H1 (cell line): Measurements from ENCODE around the gene MRFAP1. TPM values are rescaled to one million over a fixed set of nuclear protein-coding genes. Genes with fewer than 3 reads are reported as not detected.
A peak's percentile ranks its signal among the peaks of the same experiment; 100 is the strongest.

Experiments used
- CTCF ChIA-PET: fragments of 300-600 bp; sonication (Branson Sonifier 250); formaldehyde crosslinking; loops from one replicate; lab custom pipeline; 2021; ENCODE audit not compliant: partially characterized antibody; lab: Charles Lee
- POLR2A ChIA-PET: fragments of 300-600 bp; sonication (Branson Sonifier 250); formaldehyde crosslinking; loops from one replicate; lab custom pipeline; 2021; ENCODE audit warnings: inconsistent platforms; ENCODE audit not compliant: partially characterized antibody; lab: Charles Lee
- DNase-seq, 2 experiments: peaks; one replicate each; pipeline versions ENCODE4 v3.0.0 to v3.0.0-alpha.2; 2010 to 2022; ENCODE audit warnings: low spot score in 2 of 2, low read depth in 1 of 2, mixed read lengths in 1 of 2
- FAIRE-seq: peaks from 2 replicates; lab custom pipeline; 2011; peaks lifted over from hg19 to GRCh38; lab: Jason Lieb, UNC
- H2AFZ ChIP-seq: 2 replicates; pipeline ENCODE4 v1.8.1; 2012; ENCODE audit warnings: low read length, inconsistent platforms
- H2AK5ac ChIP-seq: 2 replicates; pipeline ENCODE4 v1.6.1; 2013; ENCODE audit warnings: low read depth, low read length
- H2BK120ac ChIP-seq: replicated peaks from 2 replicates; pipeline ENCODE3; 2013; ENCODE audit warnings: low read depth, low read length, inconsistent platforms
- H2BK12ac ChIP-seq: 2 replicates; pipeline ENCODE4 v1.6.1; 2013; ENCODE audit warnings: low read depth, low read length
- H2BK15ac ChIP-seq: 2 replicates; pipeline ENCODE4 v1.6.1; 2013; ENCODE audit warnings: low read length
- H2BK20ac ChIP-seq: 2 replicates; pipeline ENCODE4 v1.6.1; 2013; ENCODE audit warnings: low read length
- H2BK5ac ChIP-seq: 2 replicates; pipeline ENCODE4 v1.6.1; 2013; ENCODE audit warnings: low read depth, low read length
- H3K14ac ChIP-seq: 2 replicates; pipeline ENCODE4 v1.6.1; 2013; ENCODE audit warnings: inconsistent platforms; ENCODE audit not compliant: insufficient read length
- H3K18ac ChIP-seq: 2 replicates; pipeline ENCODE4 v1.6.1; 2013; ENCODE audit warnings: low read length; ENCODE audit errors: extremely low read depth
- H3K23ac ChIP-seq: 2 replicates; pipeline ENCODE4 v1.6.1; 2013; ENCODE audit warnings: inconsistent platforms; ENCODE audit not compliant: insufficient read length
- H3K23me2 ChIP-seq: 2 replicates; pipeline ENCODE4 v1.6.1; 2013; ENCODE audit warnings: low read depth, low read length
- H3K27ac ChIP-seq: 2 replicates; pipeline ENCODE4 v1.6.1; 2011; ENCODE audit warnings: low read depth, low read length, inconsistent platforms
- H3K27me3 ChIP-seq, 4 experiments: replicated peaks in 1 of 4; 1 replicate in 1 of 4; 2 replicates in 3 of 4; pipeline versions ENCODE4 v1.6.1 to v1.8.1; 2011 to 2013; ENCODE audit warnings: low read length in 3 of 4, mild to moderate bottlenecking in 3 of 4, inconsistent platforms in 2 of 4, mixed read lengths in 2 of 4, moderate library complexity in 1 of 4; ENCODE audit not compliant: control insufficient read depth in 3 of 4, insufficient read depth in 3 of 4; ENCODE audit errors: extremely low read depth in 1 of 4
- H3K36me3 ChIP-seq, 4 experiments: 2 replicates each; pipeline versions ENCODE4 v1.6.1 to v1.8.1; 2011 to 2013; ENCODE audit warnings: mild to moderate bottlenecking in 4 of 4, low read length in 3 of 4, moderate library complexity in 2 of 4, control low read depth in 1 of 4, inconsistent platforms in 1 of 4; ENCODE audit not compliant: insufficient read depth in 4 of 4, control insufficient read depth in 2 of 4
- H3K4ac ChIP-seq: replicated peaks from 2 replicates; pipeline ENCODE3; 2013; ENCODE audit warnings: low read length, low read depth, mixed read lengths, inconsistent platforms; ENCODE audit not compliant: insufficient read length
- H3K4me1 ChIP-seq, 4 experiments: replicated peaks in 1 of 4; 1 replicate in 1 of 4; 2 replicates in 3 of 4; pipeline versions ENCODE4 v1.6.1 to v1.8.1; 2011 to 2013; ENCODE audit warnings: low read length in 3 of 4, inconsistent platforms in 2 of 4, mixed read lengths in 1 of 4; ENCODE audit not compliant: insufficient read depth in 4 of 4, control insufficient read depth in 3 of 4
- H3K4me2 ChIP-seq, 2 experiments: 2 replicates each; pipeline versions ENCODE4 v1.6.1 to v1.8.1; 2011 to 2013; ENCODE audit warnings: low read depth in 2 of 2, low read length in 2 of 2, control low read depth in 1 of 2, inconsistent platforms in 1 of 2, mild to moderate bottlenecking in 1 of 2; ENCODE audit not compliant: insufficient read depth in 1 of 2
- H3K4me3 ChIP-seq, 4 experiments: fragments of 200-600, 300-600 bp in 1 of 4; sonication (generic), shearing (Covaris generic), sonication (Bioruptor Twin) in 1 of 4; 2 replicates each; pipeline versions ENCODE4 v1.5.1 to v1.8.1; 2011 to 2016; ENCODE audit warnings: low read length in 4 of 4, low read depth in 3 of 4, control low read depth in 2 of 4, inconsistent platforms in 2 of 4, mild to moderate bottlenecking in 2 of 4, mixed read lengths in 1 of 4, moderate library complexity in 1 of 4; ENCODE audit not compliant: insufficient read depth in 2 of 4; ENCODE audit errors: extremely low read depth in 1 of 4
- H3K56ac ChIP-seq: replicated peaks from 2 replicates; pipeline ENCODE3; 2013; ENCODE audit warnings: low read depth, mild to moderate bottlenecking, mixed read lengths, low read length, inconsistent platforms; ENCODE audit not compliant: insufficient read length
- H3K79me1 ChIP-seq: 2 replicates; pipeline ENCODE4 v1.6.1; 2013; ENCODE audit warnings: low read depth, low read length, control low read depth
- H3K79me2 ChIP-seq, 2 experiments: 2 replicates each; pipeline versions ENCODE4 v1.6.1 to v1.8.1; 2012 to 2013; ENCODE audit warnings: low read length in 2 of 2, mild to moderate bottlenecking in 2 of 2, inconsistent platforms in 1 of 2; ENCODE audit not compliant: insufficient read depth in 2 of 2, control insufficient read depth in 1 of 2
- H3K9ac ChIP-seq, 4 experiments: replicated peaks in 1 of 4; 1 replicate in 1 of 4; 2 replicates in 3 of 4; pipeline versions ENCODE4 v1.6.1 to v1.8.1; 2011 to 2013; ENCODE audit warnings: low read depth in 3 of 4, low read length in 3 of 4, control low read depth in 2 of 4, mild to moderate bottlenecking in 2 of 4, moderate library complexity in 2 of 4, inconsistent platforms in 1 of 4; ENCODE audit errors: extremely low read depth in 1 of 4
- H3K9me3 ChIP-seq, 2 experiments: 2 replicates each; pipeline versions ENCODE4 v1.6.1 to v1.8.1; 2012 to 2013; ENCODE audit warnings: mild to moderate bottlenecking in 2 of 2, moderate library complexity in 2 of 2, control low read depth in 1 of 2, inconsistent platforms in 1 of 2, low read depth in 1 of 2, low read length in 1 of 2, mixed read lengths in 1 of 2; ENCODE audit not compliant: insufficient read depth in 2 of 2
- H4K20me1 ChIP-seq, 2 experiments: replicated peaks in 1 of 2; 2 replicates each; pipeline versions ENCODE3 to v1.8.1; 2011 to 2013; ENCODE audit warnings: inconsistent platforms in 2 of 2, low read length in 2 of 2, mild to moderate bottlenecking in 1 of 2; ENCODE audit not compliant: insufficient read depth in 2 of 2, control insufficient read depth in 1 of 2
- H4K5ac ChIP-seq: 2 replicates; pipeline ENCODE4 v1.6.1; 2013; ENCODE audit warnings: low read length, low read depth, mixed read lengths, inconsistent platforms; ENCODE audit not compliant: insufficient read length
- H4K8ac ChIP-seq: 2 replicates; pipeline ENCODE4 v1.8.0; 2013; ENCODE audit warnings: mild to moderate bottlenecking, moderate library complexity, low read length, inconsistent platforms; ENCODE audit not compliant: insufficient read depth; ENCODE audit errors: extremely low read depth
- H4K91ac ChIP-seq: replicated peaks from 2 replicates; pipeline ENCODE3; 2013; ENCODE audit warnings: low read length, mixed read lengths, inconsistent platforms; ENCODE audit not compliant: insufficient read length
- ASH2L ChIP-seq: fragments of 200-600, 300-600 bp; sonication (generic); IDR thresholded peaks from one replicate; pipeline ENCODE4 v1.7.1; 2017; ENCODE audit warnings: low read length
- HDAC2 ChIP-seq, 2 experiments: fragments of 300-600 bp in 1 of 2; sonication (generic) in 1 of 2; IDR thresholded peaks; 2 replicates each; pipeline ENCODE4 v1.6.1; 2011 to 2012; ENCODE audit warnings: low read depth in 2 of 2, low read length in 2 of 2, mild to moderate bottlenecking in 2 of 2, moderate library complexity in 2 of 2, borderline replicate concordance in 1 of 2, inconsistent platforms in 1 of 2
- JUN ChIP-seq: IDR thresholded peaks from 2 replicates; pipeline ENCODE4 v1.6.1; 2011; ENCODE audit warnings: low read depth, mild to moderate bottlenecking, improper control_type of control experiment, low read length
- NRF1 ChIP-seq: IDR thresholded peaks from 2 replicates; pipeline ENCODE4 v1.6.1; 2011; ENCODE audit warnings: mild to moderate bottlenecking, low read depth, low read length, improper control_type of control experiment
- POLR2A ChIP-seq, 2 experiments: IDR thresholded peaks; 1 replicate in 1 of 2; 2 replicates in 1 of 2; pipeline ENCODE4 v1.6.1; 2011; ENCODE audit warnings: low read depth in 2 of 2, low read length in 2 of 2, mild to moderate bottlenecking in 2 of 2; ENCODE audit errors: control extremely low read depth in 1 of 2
- SRF ChIP-seq: IDR thresholded peaks from 2 replicates; pipeline ENCODE4 v1.6.1; 2011; ENCODE audit warnings: mild to moderate bottlenecking, low read depth, low read length, moderate library complexity
- TCF12 ChIP-seq: IDR thresholded peaks from 2 replicates; pipeline ENCODE4 v1.6.1; 2011; ENCODE audit warnings: low read depth, mild to moderate bottlenecking, low read length
- USF2 ChIP-seq: IDR thresholded peaks from 2 replicates; pipeline ENCODE4 v1.6.1; 2011; ENCODE audit warnings: low read length, improper control_type of control experiment
- WGBS, 2 experiments: shearing (Covaris generic) in 1 of 2; methylation state at CpG; one replicate each; pipeline versions ENCODE4 v1.1.6 to v1.1.7; 2013 to 2015; ENCODE audit warnings: low lambda C conversion rate in 2 of 2, mixed read lengths in 2 of 2, inconsistent platforms in 1 of 2, low coverage in 1 of 2, missing lambda C conversion rate in 1 of 2; ENCODE audit not compliant: insufficient replicate concordance in 2 of 2, insufficient coverage in 1 of 2, insufficient read length in 1 of 2; ENCODE audit errors: extremely low coverage in 1 of 2, missing lambda C conversion rate in 1 of 2; 5-methylcytosine and 5-hydroxymethylcytosine counted together
- polyA plus RNA-seq, 7 experiments: library from polyadenylated mRNA; depleted of rRNA in 3 of 7; stranded (reverse) in 5 of 7; unstranded in 2 of 7; fragments of >200 nt in 5 of 7; fragments of 200-250 nt in 2 of 7; gene quantifications; 1 replicate in 5 of 7; 2 replicates in 1 of 7; 4 replicates in 1 of 7; pipeline versions ENCODE4 v1.2.1 to v1.2.3, GENCODE V29; 2011 to 2013; ENCODE audit warnings: missing spikeins in 2 of 7, mixed read lengths in 2 of 7
- total RNA-seq: library from RNA; stranded (reverse); fragmentation: NEBNext Ultra II Directional; extraction: Animal tissue kit (Norgen Biotek cat#: 25700); gene quantifications from 2 replicates; pipeline ENCODE4 v1.2.1, GENCODE V29; 2021

Gene MRFAP1
- total and polyA plus RNA-seq, 2 of the 8 experiments (the other 6 are each of a cell fraction or from before 2014, with no cell fraction given), result 108 to 307 TPM

- POLR2A ChIA-PET, result no interaction called here
- Histone ChIP-seq H4K5ac (no peak overlapping the region), H3K79me2 (no peaks in the 10 kb centered on the region), H4K91ac (no peak overlapping the region), H3K14ac (no peak overlapping the region), H3K23me2 (no peaks in the 10 kb centered on the region), H3K36me3 (no peaks in the 10 kb centered on the region; a peak in 1 of 8 replicates), H3K4ac (no peak overlapping the region), H3K79me1 (no peaks in the 10 kb centered on the region), H4K8ac (no peak overlapping the region), H3K4me1 (no peaks in the 10 kb centered on the region; a peak in 2 of 7 replicates), H2AK5ac (no peak overlapping the region), H2AFZ (no peak overlapping the region), H2BK12ac (no peak overlapping the region), H2BK15ac (no peak overlapping the region), H4K20me1 (peaks cover 2 to 7% of the 10 kb centered on the region in 2 experiments), H3K4me3 (no peak overlapping the region), H3K4me2 (no peak overlapping the region), H3K18ac (no peak overlapping the region), H3K9me3 (no peaks in the 10 kb centered on the region), H3K56ac (no peak overlapping the region), H3K27me3 (no peaks in the 10 kb centered on the region), H3K27ac (no peak overlapping the region), H3K23ac (no peak overlapping the region), H2BK20ac (no peak overlapping the region), H2BK5ac (no peak overlapping the region), H3K9ac (no peak overlapping the region), H2BK120ac (no peak overlapping the region)
- 72% methylated on average over 16 of the region's 16 CpGs; no CpG with 5 or more reads in 1 of the 2 experiments for WGBS, 2 experiments
- peak in 1 of 2 experiments; percentile 59 for DNase-seq
- CTCF ChIA-PET, result interaction anchor here (0.7 to 0.9 kb wide), 2 partner anchors 16 to 26 kb away, joined by 3 read pairs; no protein-coding TSS in a partner anchor
- no peak for TF ChIP-seq HDAC2 (IDR thresholded peaks at IDR 0.05; ENCODE audit: borderline replicate concordance in 1 of 2, low read depth in 2 of 2, low read length in 2 of 2)
- no peak for TF ChIP-seq TCF12
- TF ChIP-seq USF2, result peak; percentile 6; the same call in 1 of the 2 replicates
- no peak for TF ChIP-seq SRF
- no peak for TF ChIP-seq POLR2A (IDR thresholded peaks at IDR 0.05; ENCODE audit: control extremely low read depth in 1 of 2, low read depth in 2 of 2, low read length in 2 of 2)
- TF ChIP-seq NRF1, result no peak
- no peak for TF ChIP-seq ASH2L
- TF ChIP-seq JUN, result no peak
- FAIRE-seq, result no peak
These were observed 44.5 kb upstream of the MRFAP1 start for GRCh38 chr4:6595897-6596537.
